Mesenchymal stem cell (in vitro differentiated cells and primary cell): ENCODE data around the gene IKZF4.

Experiments
- DNase-seq: peaks from one replicate; pipeline ENCODE4 v3.0.0-alpha.2; 2013
- H2AFZ ChIP-seq: one replicate; pipeline ENCODE4 v1.6.1; 2013; ENCODE audit warnings: low read depth, mild to moderate bottlenecking, control low read depth, inconsistent platforms, low read length, moderate library complexity
- H2AK5ac ChIP-seq: 2 replicates; pipeline ENCODE4 v1.6.1; 2013; ENCODE audit warnings: low read length, moderate library complexity, mild to moderate bottlenecking, inconsistent platforms; ENCODE audit not compliant: severe bottlenecking
- H2BK120ac ChIP-seq: one replicate; pipeline ENCODE4 v1.6.1; 2013; ENCODE audit warnings: low read depth, mild to moderate bottlenecking, inconsistent platforms, low read length, moderate library complexity
- H2BK12ac ChIP-seq, 2 experiments: one replicate each; pipeline ENCODE4 v1.6.1; 2013; ENCODE audit warnings: inconsistent platforms in 2 of 2, low read length in 2 of 2, mild to moderate bottlenecking in 2 of 2, moderate library complexity in 2 of 2, control low read depth in 1 of 2
- H2BK15ac ChIP-seq: one replicate; pipeline ENCODE4 v1.6.1; 2013; ENCODE audit warnings: mild to moderate bottlenecking, low read depth, inconsistent platforms; ENCODE audit not compliant: poor library complexity, severe bottlenecking
- H2BK5ac ChIP-seq: 2 replicates; pipeline ENCODE4 v1.6.1; 2013; ENCODE audit warnings: low read depth, mild to moderate bottlenecking, low read length, control low read depth, inconsistent platforms; ENCODE audit not compliant: poor library complexity, severe bottlenecking
- H3K14ac ChIP-seq, 2 experiments: one replicate each; pipeline ENCODE4 v1.6.1; 2013; ENCODE audit warnings: inconsistent platforms in 2 of 2, low read length in 2 of 2, control low read depth in 1 of 2, mild to moderate bottlenecking in 1 of 2, moderate library complexity in 1 of 2
- H3K18ac ChIP-seq, 2 experiments: one replicate each; pipeline ENCODE4 v1.6.1; 2013; ENCODE audit warnings: inconsistent platforms in 2 of 2, low read length in 2 of 2, control low read depth in 1 of 2, low read depth in 1 of 2, mild to moderate bottlenecking in 1 of 2
- H3K23ac ChIP-seq, 2 experiments: one replicate each; pipeline ENCODE4 v1.6.1; 2013; ENCODE audit warnings: inconsistent platforms in 2 of 2, low read length in 2 of 2, mild to moderate bottlenecking in 2 of 2, moderate library complexity in 2 of 2, control low read depth in 1 of 2
- H3K27ac ChIP-seq: 2 replicates; pipeline ENCODE4 v1.5.1; 2013; ENCODE audit warnings: mild to moderate bottlenecking, moderate library complexity, low read length, control low read depth, inconsistent platforms; ENCODE audit not compliant: poor library complexity, severe bottlenecking
- H3K27me3 ChIP-seq, 2 experiments: 2 replicates each; pipeline versions ENCODE4 v1.6.1 to v1.7.0; 2013; ENCODE audit warnings: low read length in 2 of 2, mild to moderate bottlenecking in 2 of 2, moderate library complexity in 2 of 2, control low read depth in 1 of 2, inconsistent platforms in 1 of 2; ENCODE audit not compliant: control insufficient read depth in 1 of 2, insufficient read depth in 1 of 2
- H3K36me3 ChIP-seq, 2 experiments: 2 replicates each; pipeline versions ENCODE4 v1.6.1 to v1.7.0; 2013; ENCODE audit warnings: low read length in 2 of 2, control low read depth in 1 of 2, inconsistent platforms in 1 of 2, low read depth in 1 of 2, mild to moderate bottlenecking in 1 of 2; ENCODE audit not compliant: insufficient read depth in 2 of 2, control insufficient read depth in 1 of 2
- H3K4ac ChIP-seq, 2 experiments: one replicate each; pipeline ENCODE4 v1.6.1; 2013; ENCODE audit warnings: inconsistent platforms in 2 of 2, low read length in 2 of 2, mild to moderate bottlenecking in 2 of 2, moderate library complexity in 2 of 2, control low read depth in 1 of 2, low read depth in 1 of 2
- H3K4me1 ChIP-seq: 2 replicates; pipeline ENCODE4 v1.6.1; 2013; ENCODE audit warnings: low read depth, low read length, control low read depth; ENCODE audit not compliant: control insufficient read depth, insufficient read depth
- H3K4me2 ChIP-seq: 2 replicates; pipeline ENCODE4 v1.6.1; 2013; ENCODE audit warnings: low read length, mild to moderate bottlenecking, inconsistent platforms; ENCODE audit not compliant: poor library complexity, severe bottlenecking
- H3K4me3 ChIP-seq, 2 experiments: 2 replicates each; pipeline versions ENCODE4 v1.5.1 to v1.7.0; 2013; ENCODE audit warnings: low read length in 2 of 2, mild to moderate bottlenecking in 2 of 2, control low read depth in 1 of 2, low read depth in 1 of 2; ENCODE audit not compliant: insufficient read depth in 1 of 2
- H3K79me1 ChIP-seq: replicated peaks from 2 replicates; pipeline ENCODE4 v1.6.1; 2013; ENCODE audit warnings: mild to moderate bottlenecking, control low read depth, low read length, inconsistent platforms; ENCODE audit not compliant: poor library complexity, severe bottlenecking
- H3K9ac ChIP-seq: 2 replicates; pipeline ENCODE4 v1.7.0; 2013; ENCODE audit warnings: mild to moderate bottlenecking, low read length, moderate library complexity
- H3K9me3 ChIP-seq: 2 replicates; pipeline ENCODE4 v1.7.0; 2013; ENCODE audit warnings: mild to moderate bottlenecking, low read length; ENCODE audit not compliant: control insufficient read depth
- H4K8ac ChIP-seq: one replicate; pipeline ENCODE4 v1.6.1; 2013; ENCODE audit warnings: inconsistent platforms, mild to moderate bottlenecking, low read length, moderate library complexity
- H4K91ac ChIP-seq: one replicate; pipeline ENCODE4 v1.6.1; 2013; ENCODE audit warnings: mild to moderate bottlenecking, low read length, inconsistent platforms
- WGBS: methylation state at CpG from one replicate; pipeline ENCODE4 v1.1.7; 2013; ENCODE audit warnings: mixed read lengths; 5-methylcytosine and 5-hydroxymethylcytosine counted together

The IKZF4 gene

GRCh38 chr12:56080556-56081138 lies 59.8 kb downstream of the IKZF4 start:
- H2BK5ac ChIP-seq: peak overlapping the region; percentile 20
- peaks cover 18% of the 10 kb centered on the region for H3K4me1 ChIP-seq
- H2BK120ac ChIP-seq: no peak overlapping the region
- no peaks in the 10 kb centered on the region for H3K36me3 ChIP-seq
- no peak overlapping the region for H4K8ac ChIP-seq
- peaks cover 29 to 37% of the 10 kb centered on the region in 2 experiments for H3K27me3 ChIP-seq
- WGBS: 12% methylated on average over 6 of the region's 20 CpGs
- no peaks in the 10 kb centered on the region for H3K9me3 ChIP-seq
- no peak overlapping the region for H3K9ac ChIP-seq
- H2BK15ac ChIP-seq: no peak overlapping the region
- no peak overlapping the region for H3K27ac ChIP-seq
- H3K18ac ChIP-seq: no peak overlapping the region
- H3K79me1 ChIP-seq: no peaks in the 10 kb centered on the region
- H2BK12ac ChIP-seq: no peak overlapping the region
- H3K4ac ChIP-seq: no peak overlapping the region
- peak overlapping the region; percentile 96 for H3K4me2 ChIP-seq
- H3K4me3 ChIP-seq: peak overlapping the region; percentile 62 to 85
- H4K91ac ChIP-seq: no peak overlapping the region
- peak overlapping the region in 1 of 2 experiments; percentile 89 for H3K23ac ChIP-seq
- H3K14ac ChIP-seq: no peak overlapping the region
- no peak for DNase-seq
- no peak overlapping the region for H2AK5ac ChIP-seq
- H2AFZ ChIP-seq: no peak overlapping the region

DNA sequence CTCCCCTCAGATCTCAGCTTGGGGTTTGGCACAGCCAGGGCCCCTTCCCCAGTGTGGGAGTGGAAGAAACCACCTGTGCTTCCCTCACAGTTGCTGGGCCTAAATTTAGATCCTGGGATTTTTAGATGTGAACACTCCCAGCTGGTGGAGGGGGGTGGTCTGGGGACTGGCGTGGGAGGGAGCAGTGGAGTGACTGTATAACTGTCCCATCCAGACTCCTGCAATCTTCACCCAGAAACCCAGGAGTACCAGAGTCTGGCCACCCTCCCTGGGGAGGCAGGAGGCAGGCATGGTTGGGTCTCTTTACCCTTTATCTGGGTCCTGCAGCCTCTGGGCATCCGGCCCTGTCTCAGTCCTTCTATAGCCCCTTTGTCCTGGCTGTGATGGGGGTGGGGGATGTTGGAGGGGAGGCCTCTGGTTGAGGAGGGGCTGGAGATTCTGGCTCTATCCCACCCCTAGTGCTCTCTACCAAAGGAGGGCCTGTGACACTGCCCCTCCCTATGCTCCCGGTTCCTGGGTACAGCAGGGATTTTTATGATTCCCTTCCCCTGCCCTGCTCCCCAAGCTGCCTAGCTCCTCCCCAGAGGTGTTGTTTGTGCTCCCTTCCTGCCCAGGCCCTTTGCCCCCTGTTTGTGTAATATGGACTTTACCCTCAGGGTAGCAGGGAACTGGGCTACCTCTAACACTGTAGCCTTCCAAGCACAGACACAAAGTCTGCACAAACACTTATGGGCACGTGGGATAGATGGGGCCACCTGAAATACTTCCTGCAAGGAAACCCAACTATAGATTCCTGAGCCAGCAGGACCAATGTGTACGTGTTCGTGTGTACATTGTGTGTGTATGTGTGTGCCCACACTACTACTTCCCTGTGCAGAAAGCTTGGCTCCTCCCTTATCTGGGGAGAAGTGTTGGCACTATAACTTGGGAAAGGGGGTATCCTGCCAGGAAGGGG lies 60.8 kb downstream of the IKZF4 start:
- Histone ChIP-seq H2AK5ac (no peak overlapping the region), H3K4me3 (no peak overlapping the region), H2BK15ac (no peak overlapping the region), H4K91ac (no peak overlapping the region), H3K27me3 (peaks cover 29 to 37% of the 10 kb centered on the region in 2 experiments), H3K4me2 (no peak overlapping the region), H2BK12ac (no peak overlapping the region), H2AFZ (no peak overlapping the region), H3K27ac (no peak overlapping the region), H2BK120ac (no peak overlapping the region), H3K4me1 (peaks cover 18% of the 10 kb centered on the region), H3K79me1 (no peaks in the 10 kb centered on the region), H3K9me3 (no peaks in the 10 kb centered on the region), H3K18ac (no peak overlapping the region), H3K36me3 (no peaks in the 10 kb centered on the region), H2BK5ac (no peak overlapping the region), H3K23ac (no peak overlapping the region), H4K8ac (no peak overlapping the region), H3K4ac (no peak overlapping the region), H3K9ac (no peak overlapping the region), H3K14ac (no peak overlapping the region)
- no peak for DNase-seq
- WGBS: 79% methylated on average over 5 of the region's 6 CpGs

DNA sequence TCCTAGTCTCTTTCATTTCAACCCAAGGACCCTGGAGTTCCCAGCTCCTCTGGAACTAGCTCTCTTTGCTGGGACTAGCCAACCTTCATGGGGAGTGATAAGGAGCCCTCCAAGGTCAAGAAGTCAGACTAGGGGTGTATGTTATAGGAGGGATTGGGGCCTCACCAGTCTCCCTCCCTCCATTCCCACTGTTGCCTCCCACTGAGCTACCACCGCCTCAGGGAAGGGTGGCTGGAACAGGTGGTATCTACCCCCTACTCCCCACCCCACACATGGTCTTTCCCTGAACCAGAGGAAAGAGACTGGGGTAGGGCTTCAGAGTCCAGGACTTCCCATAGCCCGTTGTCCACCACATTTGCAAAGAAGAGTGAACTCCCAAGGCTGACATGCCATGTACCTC lies 61.5 kb downstream of the IKZF4 start:
- Histone ChIP-seq H3K4me1 (peaks cover 18% of the 10 kb centered on the region), H4K91ac (no peak overlapping the region), H2AFZ (no peak overlapping the region), H3K23ac (no peak overlapping the region), H3K4me3 (no peak overlapping the region), H3K9ac (no peak overlapping the region), H3K9me3 (no peaks in the 10 kb centered on the region), H3K27me3 (peaks cover 29 to 37% of the 10 kb centered on the region in 2 experiments), H3K4me2 (no peak overlapping the region), H3K14ac (no peak overlapping the region), H2BK15ac (no peak overlapping the region), H2BK12ac (no peak overlapping the region), H3K18ac (no peak overlapping the region), H2BK5ac (no peak overlapping the region), H3K36me3 (no peaks in the 10 kb centered on the region), H3K4ac (no peak overlapping the region), H3K27ac (no peak overlapping the region), H2AK5ac (no peak overlapping the region), H2BK120ac (no peak overlapping the region), H4K8ac (no peak overlapping the region), H3K79me1 (no peaks in the 10 kb centered on the region)
- DNase-seq: no peak
- 100% methylated on average over 1 of the region's 2 CpGs for WGBS

GRCh38 chr12:56082967-56083366 lies 62.1 kb downstream of the IKZF4 start:
- H3K27me3 ChIP-seq: peaks cover 29 to 37% of the 10 kb centered on the region in 2 experiments
- no peak overlapping the region for H4K8ac ChIP-seq
- H3K79me1 ChIP-seq: no peaks in the 10 kb centered on the region
- peaks cover 18% of the 10 kb centered on the region for H3K4me1 ChIP-seq
- DNase-seq: no peak
- no peak overlapping the region for H3K9ac ChIP-seq
- no peaks in the 10 kb centered on the region for H3K9me3 ChIP-seq
- no peak overlapping the region for H2BK5ac ChIP-seq
- H3K23ac ChIP-seq: no peak overlapping the region
- no CpG with 5 or more reads among the region's 3 CpGs for WGBS
- H2BK120ac ChIP-seq: no peak overlapping the region
- no peaks in the 10 kb centered on the region for H3K36me3 ChIP-seq
- H3K18ac ChIP-seq: no peak overlapping the region
- no peak overlapping the region for H3K14ac ChIP-seq
- no peak overlapping the region for H3K4ac ChIP-seq
- H2AK5ac ChIP-seq: no peak overlapping the region
- no peak overlapping the region for H2BK12ac ChIP-seq
- no peak overlapping the region for H4K91ac ChIP-seq
- H2AFZ ChIP-seq: no peak overlapping the region
- no peak overlapping the region for H2BK15ac ChIP-seq
- no peak overlapping the region for H3K4me3 ChIP-seq
- H3K27ac ChIP-seq: no peak overlapping the region
- H3K4me2 ChIP-seq: no peak overlapping the region
